Suprapubic skin (tissue), 4 donors: Measurements from ENCODE around the gene DDIAS. TPM values are rescaled to one million over a fixed set of nuclear protein-coding genes. Genes with fewer than 3 reads are reported as not detected.

ENCODE experiments used
- DNase-seq, 2 donors: peaks; one replicate each; pipeline ENCODE4 v3.0.0-alpha.2; 2019; ENCODE audit warnings: low spot score in 2 of 2
- H3K27ac ChIP-seq: fragments of 200-600 bp; sonication (generic); one replicate; pipeline ENCODE4 v1.5.1; 2019
- H3K27me3 ChIP-seq: fragments of 200-600 bp; sonication (generic); one replicate; pipeline ENCODE4 v1.5.1; 2019
- H3K36me3 ChIP-seq: fragments of 200-600 bp; sonication (generic); one replicate; pipeline ENCODE4 v1.5.1; 2019
- H3K4me1 ChIP-seq: fragments of 200-600 bp; sonication (generic); one replicate; pipeline ENCODE4 v1.5.1; 2019
- H3K4me3 ChIP-seq: fragments of 200-600 bp; sonication (generic); one replicate; pipeline ENCODE4 v1.5.1; 2019; ENCODE audit warnings: mild to moderate bottlenecking
- H3K9me3 ChIP-seq: fragments of 200-600 bp; sonication (generic); one replicate; pipeline ENCODE4 v1.5.1; 2019
- CTCF ChIP-seq, 2 donors: fragments of 200-600 bp in 1 of 2; fragments of 450-650 bp in 1 of 2; sonication (generic) in 1 of 2; IDR thresholded peaks; one replicate each; pipeline ENCODE4 v1.5.1; 2016 to 2019; ENCODE audit warnings: antibody characterized with exemption in 2 of 2, mild to moderate bottlenecking in 1 of 2, moderate library complexity in 1 of 2
- EP300 ChIP-seq: sonication (generic); formaldehyde crosslinking; IDR thresholded peaks from one replicate; pipeline ENCODE4 v1.6.1; 2017; ENCODE audit warnings: antibody characterized with exemption
- POLR2A ChIP-seq, 2 donors: fragments of 450-650 bp; IDR thresholded peaks; one replicate each; pipeline ENCODE4 v1.6.1; 2017; ENCODE audit warnings: antibody characterized with exemption in 2 of 2, mild to moderate bottlenecking in 2 of 2, moderate library complexity in 2 of 2
- POLR2AphosphoS5 ChIP-seq, 3 donors: sonication (generic); formaldehyde crosslinking; IDR thresholded peaks; one replicate each; pipeline ENCODE4 v1.6.1; 2017; ENCODE audit warnings: antibody characterized with exemption in 3 of 3
- WGBS: methylation state at CpG from one replicate; pipeline ENCODE4 v1.1.5; 2018; 5-methylcytosine and 5-hydroxymethylcytosine counted together
- total RNA-seq, 4 donors: library from RNA; depleted of rRNA; stranded (reverse); fragments of >200 nt; gene quantifications; one replicate each; pipeline ENCODE4 v1.1.0, GENCODE V29; 2016

DDIAS gene
- total RNA-seq, 4 donors from 2014 or later, result 1.5 to 5.7 (median 4.1) TPM

- DNase-seq, result no peak
- Histone ChIP-seq H3K27me3 (no peaks in the 10 kb centered on the region), H3K4me3 (no peak overlapping the region), H3K9me3 (no peaks in the 10 kb centered on the region), H3K36me3 (no peaks in the 10 kb centered on the region), H3K4me1 (peaks cover 27% of the 10 kb centered on the region), H3K27ac (no peak overlapping the region)
- no peak for TF ChIP-seq POLR2AphosphoS5 (IDR thresholded peaks at IDR 0.05)
- no peak for TF ChIP-seq CTCF (IDR thresholded peaks at IDR 0.05)
- no peak for TF ChIP-seq EP300
- TF ChIP-seq POLR2A (IDR thresholded peaks at IDR 0.05), result no peak
- WGBS, result 69% methylated on average over 5 of the region's 5 CpGs
These were observed 27.6 kb upstream of the DDIAS start for GRCh38 chr11:82873919-82874333.

DNA sequence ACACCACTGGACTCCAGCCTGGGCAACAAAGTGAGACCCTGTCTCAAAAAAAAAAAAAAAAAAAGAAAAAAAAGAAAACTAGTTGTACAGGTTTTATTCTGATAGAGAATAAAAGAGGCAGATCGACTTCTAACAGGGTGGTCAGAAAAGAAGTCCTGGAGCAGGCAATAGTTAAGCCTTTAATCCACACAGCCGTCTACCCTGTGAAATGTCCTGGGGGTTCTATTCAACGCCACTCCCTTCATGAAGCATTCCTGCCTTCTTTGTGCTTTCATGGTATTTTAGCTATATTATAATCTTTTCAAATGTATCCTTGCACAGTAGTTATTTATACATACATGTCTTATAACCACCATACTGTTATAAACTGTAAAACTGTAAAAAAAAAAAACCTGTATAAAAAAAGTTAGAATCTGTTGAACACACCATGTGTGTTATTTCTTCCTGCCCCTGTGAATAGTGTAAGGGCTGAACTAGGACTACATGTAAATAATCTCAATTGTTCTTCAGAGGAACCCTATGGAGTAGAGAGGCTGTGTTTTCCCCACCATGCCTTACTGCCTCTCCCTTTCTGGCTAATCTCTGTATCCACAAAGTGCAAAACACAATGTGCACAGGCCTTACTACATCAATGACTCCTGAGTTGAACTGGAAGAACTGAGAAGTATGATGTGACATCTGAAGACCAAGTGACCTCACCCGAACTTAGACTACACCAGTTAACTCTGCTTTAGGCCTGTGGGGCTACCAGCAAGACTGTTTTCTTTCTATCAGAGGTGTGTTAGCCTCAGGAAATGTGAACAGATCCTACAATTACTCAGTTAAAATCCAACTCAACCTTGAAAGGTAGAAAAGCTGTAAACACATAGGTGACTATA lies 26.7 kb upstream of the DDIAS start:
- DNase-seq, result no peak
- Histone ChIP-seq H3K27me3 (no peaks in the 10 kb centered on the region), H3K4me3 (no peak overlapping the region), H3K36me3 (no peaks in the 10 kb centered on the region), H3K4me1 (peaks cover 17% of the 10 kb centered on the region), H3K9me3 (no peaks in the 10 kb centered on the region), H3K27ac (no peak overlapping the region)
- WGBS, result 81% methylated on average over 4 of the region's 4 CpGs
- TF ChIP-seq EP300 (no peak), POLR2AphosphoS5 (IDR thresholded peaks at IDR 0.05) (no peak), CTCF (IDR thresholded peaks at IDR 0.05) (no peak), POLR2A (IDR thresholded peaks at IDR 0.05) (no peak)

- DNase-seq, result no peak
- 55% methylated on average over 3 of the region's 3 CpGs for whole genome bisulfite sequencing
- H3K4me1 ChIP-seq, result no peaks in the 10 kb centered on the region
These were observed 17.7 kb upstream of the DDIAS start for GRCh38 chr11:82883853-82884252.

DNA sequence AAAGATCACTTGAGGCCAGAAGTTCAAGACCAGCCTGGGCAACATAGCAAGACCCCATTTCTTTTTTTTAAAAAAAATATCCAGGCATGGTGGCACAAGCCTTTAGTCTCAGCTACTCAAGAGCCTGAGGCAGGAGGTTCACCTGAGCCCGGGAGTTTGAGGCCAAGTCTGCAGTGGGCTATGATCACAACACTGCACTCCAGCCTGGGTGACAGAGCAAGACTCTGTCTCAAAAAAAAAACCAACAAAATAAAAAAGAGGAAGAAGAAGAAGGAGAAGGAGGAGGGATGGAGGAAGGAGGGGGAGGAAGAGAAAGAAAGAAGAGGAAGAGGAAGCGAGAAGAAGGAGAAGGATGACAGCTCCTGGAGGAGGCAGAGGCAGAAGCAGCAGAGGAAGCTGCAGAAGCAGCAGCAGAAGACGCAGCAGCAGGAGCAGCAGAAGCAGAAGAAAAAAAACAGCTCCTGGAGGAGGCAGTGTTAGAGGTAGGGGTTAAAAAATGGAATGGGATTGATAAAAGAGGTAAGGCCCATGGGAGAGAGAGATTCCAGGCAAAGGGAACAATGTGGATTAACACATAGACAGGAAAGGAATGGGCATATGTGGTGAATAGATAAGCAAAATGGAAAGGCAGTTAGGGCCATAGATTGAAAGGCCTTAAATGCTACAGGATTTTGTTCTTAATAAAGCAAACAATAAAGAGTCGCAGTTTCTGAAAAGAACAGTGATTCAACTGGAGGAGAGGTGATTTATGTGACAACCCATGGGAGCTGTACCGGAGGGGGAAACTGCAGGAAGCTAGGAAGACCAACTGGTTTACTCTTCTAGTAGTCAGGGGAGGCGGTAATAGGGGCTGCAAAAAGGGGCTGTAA lies 12.2 kb upstream of the DDIAS start:
- H3K4me3 ChIP-seq, result no peak overlapping the region
- DNase-seq, result no peak
- H3K36me3 ChIP-seq, result no peaks in the 10 kb centered on the region
- H3K4me1 ChIP-seq, result peaks cover 6% of the 10 kb centered on the region
- TF ChIP-seq EP300 (no peak), CTCF (IDR thresholded peaks at IDR 0.05) (no peak), POLR2A (IDR thresholded peaks at IDR 0.05) (no peak), POLR2AphosphoS5 (IDR thresholded peaks at IDR 0.05) (no peak)
- no peaks in the 10 kb centered on the region for H3K27me3 ChIP-seq
- WGBS, result 64% methylated on average over 6 of the region's 6 CpGs
- H3K9me3 ChIP-seq, result no peaks in the 10 kb centered on the region
- H3K27ac ChIP-seq, result no peak overlapping the region

More at GRCh38 chr11:82883853-82884252, 17.7 kb upstream of the DDIAS start:
- Histone ChIP-seq H3K27me3 (no peaks in the 10 kb centered on the region), H3K27ac (no peak overlapping the region), H3K4me3 (no peak overlapping the region), H3K9me3 (no peaks in the 10 kb centered on the region), H3K36me3 (no peaks in the 10 kb centered on the region)
- TF ChIP-seq POLR2AphosphoS5 (IDR thresholded peaks at IDR 0.05) (no peak), CTCF (IDR thresholded peaks at IDR 0.05) (no peak), POLR2A (IDR thresholded peaks at IDR 0.05) (no peak), EP300 (no peak)

- no peak overlapping the region for H3K27ac ChIP-seq
- no peaks in the 10 kb centered on the region for H3K27me3 ChIP-seq
- peaks cover 6% of the 10 kb centered on the region for H3K4me1 ChIP-seq
- DNase-seq, result no peak
- WGBS, result 89% methylated on average over 1 of the region's 1 CpG
- TF ChIP-seq POLR2AphosphoS5 (IDR thresholded peaks at IDR 0.05) (no peak), CTCF (IDR thresholded peaks at IDR 0.05) (no peak), POLR2A (IDR thresholded peaks at IDR 0.05) (no peak), EP300 (no peak)
- no peaks in the 10 kb centered on the region for H3K36me3 ChIP-seq
- no peak overlapping the region for H3K4me3 ChIP-seq
- H3K9me3 ChIP-seq, result no peaks in the 10 kb centered on the region
These were observed 11.6 kb upstream of the DDIAS start for GRCh38 chr11:82890002-82890341.
